Breast epithelium (tissue), 3 donors: ENCODE results near the gene ALDH8A1.

ENCODE experiments used
- CTCF ChIP-seq, 3 donors: fragments of 450-650 bp; IDR thresholded peaks; one replicate each; pipeline ENCODE4 v1.5.1; 2016 to 2017; ENCODE audit warnings: antibody characterized with exemption in 3 of 3, mild to moderate bottlenecking in 3 of 3, moderate library complexity in 3 of 3
- POLR2A ChIP-seq: fragments of 450-650 bp; IDR thresholded peaks from one replicate; pipeline ENCODE4 v1.6.1; 2016; ENCODE audit warnings: antibody characterized with exemption, mild to moderate bottlenecking, moderate library complexity
- POLR2AphosphoS5 ChIP-seq, 3 donors: sonication (generic); formaldehyde crosslinking; IDR thresholded peaks; one replicate each; pipeline ENCODE4 v1.6.1; 2017; ENCODE audit warnings: antibody characterized with exemption in 3 of 3

- TF ChIP-seq POLR2A (no peak), CTCF (IDR thresholded peaks at IDR 0.05) (no peak), POLR2AphosphoS5 (IDR thresholded peaks at IDR 0.05) (no peak)
These were observed 57.5 kb downstream of the ALDH8A1 start for GRCh38 chr6:134892362-134892761.
